Stimulated activated CD8-positive, alpha-beta memory T cell treated with anti-CD3 and anti-CD28 coated beads, Interleukin-15, amount 100 ng/mL, for 24 hours (primary cell): ENCODE results near the gene SLC4A1.
"Not testable (repeated sequence)": the region's sequence is repeated elsewhere in the genome, so short reads cannot be mapped to it uniquely, and the experiment has no call there.

ENCODE experiments used
- DNase-seq: peaks from one replicate; pipeline ENCODE4 v3.0.0-alpha.2; 2020; ENCODE audit warnings: low read depth

Gene SLC4A1

GRCh38 chr17:44256671-44257070 lies 11.3 kb downstream of the SLC4A1 start:
- no peak for DNase-seq

- DNase-seq = no peak
Measured at GRCh38 chr17:44255915-44256314, 12.0 kb downstream of the SLC4A1 start.

GRCh38 chr17:44254361-44255095 lies 13.4 kb downstream of the SLC4A1 start:
- DNase-seq = no peak

- no peak for DNase-seq
Measured at GRCh38 chr17:44253006-44253405, 14.9 kb downstream of the SLC4A1 start.

GRCh38 chr17:44251062-44251461 lies 16.9 kb downstream of the SLC4A1 start:
- DNase-seq = no peak

- DNase-seq = no peak
Measured at GRCh38 chr17:44249501-44250246, 18.3 kb downstream of the SLC4A1 start.

- no peak for DNase-seq
Measured at GRCh38 chr17:44247876-44248736, 19.8 kb downstream of the SLC4A1 start.

- DNase-seq = no peak
Measured at GRCh38 chr17:44247440-44247841, 20.5 kb downstream of the SLC4A1 start.

GRCh38 chr17:44241106-44241624 lies 26.8 kb downstream of the SLC4A1 start:
- DNase-seq = no peak

GRCh38 chr17:44237886-44238285 lies 30.0 kb downstream of the SLC4A1 start:
- not testable (repeated sequence) for DNase-seq

GRCh38 chr17:44236444-44236991 lies 31.4 kb downstream of the SLC4A1 start:
- no peak for DNase-seq

- DNase-seq = no peak
Measured at GRCh38 chr17:44235583-44235936, 32.4 kb downstream of the SLC4A1 start.

- DNase-seq = no peak
Measured at GRCh38 chr17:44233582-44233981, 34.4 kb downstream of the SLC4A1 start.

GRCh38 chr17:44232061-44232460 lies 35.9 kb downstream of the SLC4A1 start:
- DNase-seq = no peak

GRCh38 chr17:44230140-44230539 lies 37.8 kb downstream of the SLC4A1 start:
- DNase-seq = no peak

- no peak for DNase-seq
Measured at GRCh38 chr17:44229090-44229489, 38.8 kb downstream of the SLC4A1 start.

GRCh38 chr17:44223541-44224071 lies 44.3 kb downstream of the SLC4A1 start:
- no peak for DNase-seq

GRCh38 chr17:44222112-44222869 lies 45.6 kb downstream of the SLC4A1 start:
- DNase-seq = no peak

GRCh38 chr17:44221862-44222111 lies 46.1 kb downstream of the SLC4A1 start:
- no peak for DNase-seq

GRCh38 chr17:44221084-44221861 lies 46.7 kb downstream of the SLC4A1 start:
- no peak for DNase-seq
